LNCaP clone FGC (cell line): ENCODE data around the gene IFNL4.
"Not testable (repeated sequence)": the region's sequence is repeated elsewhere in the genome, so short reads cannot be mapped to it uniquely, and the experiment has no call there.

Experiments used
- DNase-seq: peaks from one replicate; pipeline ENCODE4 v3.0.0-alpha.2; 2011; ENCODE audit warnings: low read depth
- H3K4me3 ChIP-seq: 2 replicates; pipeline ENCODE4 v1.5.1; 2011; ENCODE audit warnings: mild to moderate bottlenecking, low read depth, low read length, control low read depth
- CTCF ChIP-seq: IDR thresholded peaks from 2 replicates; pipeline ENCODE4 v1.5.1; 2012; ENCODE audit warnings: mild to moderate bottlenecking; ENCODE audit not compliant: control insufficient read depth, insufficient read depth; ENCODE audit errors: extremely low read depth

The IFNL4 gene

GRCh38 chr19:39236527-39236926 lies 12.1 kb downstream of the IFNL4 start:
- H3K4me3 ChIP-seq: no peak overlapping the region
- TF ChIP-seq CTCF: no peak
- no peak for DNase-seq

- no peak overlapping the region for H3K4me3 ChIP-seq
- no peak for DNase-seq
- no peak for TF ChIP-seq CTCF
Observed at GRCh38 chr19:39232708-39233107, 15.9 kb downstream of the IFNL4 start.

DNA sequence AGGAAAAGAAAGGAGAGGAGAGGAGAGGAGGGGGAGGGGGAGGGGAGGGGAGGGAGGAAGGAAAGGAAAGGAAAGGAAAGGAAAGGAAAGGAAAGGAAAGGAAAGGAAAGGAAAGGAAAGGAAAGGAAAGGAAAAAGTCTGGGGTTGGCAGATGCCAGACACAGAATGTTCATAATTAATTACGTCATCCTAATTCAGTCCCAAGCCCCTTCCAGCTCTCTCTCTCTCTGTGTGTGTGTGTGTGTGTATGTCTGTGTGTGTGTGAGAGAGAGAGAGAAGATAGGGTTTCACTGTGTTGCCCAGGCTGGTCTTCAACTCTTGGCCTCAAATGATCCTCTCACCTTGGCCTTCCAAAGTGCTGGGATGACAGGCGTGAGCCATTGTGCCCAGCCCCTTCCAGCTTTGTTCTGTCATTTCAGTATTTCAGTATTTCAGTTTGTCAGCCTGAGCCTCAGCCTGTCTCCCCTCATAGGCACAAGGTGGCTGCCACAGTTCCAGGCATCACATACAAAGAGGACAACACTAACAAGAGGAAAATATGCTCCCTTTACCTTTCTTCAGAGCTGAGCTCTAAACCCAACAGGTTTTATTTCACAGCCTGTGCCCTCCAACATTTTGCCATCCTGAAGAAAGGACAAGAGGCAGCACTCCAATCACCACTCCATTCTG lies 18.4 kb downstream of the IFNL4 start:
- H3K4me3 ChIP-seq: no peak overlapping the region
- TF ChIP-seq CTCF: no peak
- DNase-seq: no peak

DNA sequence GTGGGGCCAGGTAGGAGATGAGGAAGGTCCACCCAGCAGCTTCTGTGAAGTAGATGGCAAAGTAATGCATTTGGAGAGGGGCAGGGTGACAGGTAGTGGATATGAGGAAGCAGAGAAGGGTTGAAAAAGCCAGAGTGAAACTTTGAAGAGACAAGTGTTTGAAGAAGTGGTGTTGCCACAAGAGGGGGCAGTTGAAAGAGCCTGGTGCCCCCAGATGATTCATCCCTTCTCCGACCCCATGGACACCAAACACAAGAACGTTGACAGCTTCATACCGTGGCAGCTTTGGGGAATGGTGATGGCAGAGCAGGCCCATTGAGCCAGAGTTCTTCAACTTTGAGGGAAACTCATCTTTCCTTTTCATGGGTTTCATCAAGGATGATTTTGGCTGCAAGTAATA lies 23.7 kb downstream of the IFNL4 start:
- DNase-seq: no peak
- H3K4me3 ChIP-seq: no peak overlapping the region
- TF ChIP-seq CTCF: no peak

DNA sequence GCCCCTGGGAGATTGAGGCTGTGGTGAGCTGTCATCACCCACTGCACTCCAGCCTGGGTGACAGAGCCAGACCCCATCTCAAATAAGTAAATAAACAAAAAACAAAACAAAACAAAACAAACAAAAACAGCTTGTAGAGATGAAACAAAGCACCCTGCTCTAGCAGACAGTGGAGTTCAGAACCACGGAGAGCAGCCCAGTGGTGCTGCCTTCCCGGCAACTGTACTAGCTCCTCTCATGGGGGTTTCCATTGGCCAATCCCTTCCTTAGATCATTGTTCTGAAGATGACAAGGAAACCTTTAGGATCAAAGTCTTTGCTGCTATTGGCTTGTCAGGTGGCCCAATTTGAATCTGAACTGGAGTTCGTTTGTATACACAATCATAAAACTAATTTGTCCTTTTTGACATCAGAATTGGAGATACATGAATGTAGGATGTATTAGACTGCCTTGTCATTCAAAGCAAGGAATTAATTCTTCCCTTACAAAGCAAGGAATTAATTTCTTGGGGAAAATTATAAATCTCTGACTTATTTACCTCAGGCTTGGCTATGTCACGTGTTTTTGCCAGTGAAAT lies 24.9 kb downstream of the IFNL4 start:
- TF ChIP-seq CTCF: no peak
- no peak overlapping the region for H3K4me3 ChIP-seq
- DNase-seq: peak; percentile 3

GRCh38 chr19:39219108-39219507 lies 29.5 kb downstream of the IFNL4 start:
- DNase-seq, H3K4me3 ChIP-seq: not testable (repeated sequence)

GRCh38 chr19:39218230-39219007 lies 30.2 kb downstream of the IFNL4 start:
- TF ChIP-seq CTCF: no peak
- no peak overlapping the region for H3K4me3 ChIP-seq
- no peak for DNase-seq
